A549 treated with RU486 at 1 μM for 4 hours (cell line): ENCODE measurements around the gene AKAP8. TPM values are rescaled to one million over a fixed set of nuclear protein-coding genes. Genes with fewer than 3 reads are reported as not detected.

Experiments
- total RNA-seq: library from RNA; stranded (reverse); fragments of 200-300 nt; extraction: Qiagen RNA extraction; gene quantifications from 5 replicates; pipeline ENCODE4 v1.2.3, GENCODE V29; 2022; ENCODE audit warnings: low read depth

AKAP8 gene
- 16.1 to 18.8 TPM (median 17.4 TPM) in 5 replicates for total RNA-seq

GRCh38 chr19:15379083-15379998 lies at the start of gene AKAP8:
Gene AKAP8, minus strand, starts transcription at chr19:15379787. Its CDS starts 56 bp downstream, at chr19:15379731.

DNA sequence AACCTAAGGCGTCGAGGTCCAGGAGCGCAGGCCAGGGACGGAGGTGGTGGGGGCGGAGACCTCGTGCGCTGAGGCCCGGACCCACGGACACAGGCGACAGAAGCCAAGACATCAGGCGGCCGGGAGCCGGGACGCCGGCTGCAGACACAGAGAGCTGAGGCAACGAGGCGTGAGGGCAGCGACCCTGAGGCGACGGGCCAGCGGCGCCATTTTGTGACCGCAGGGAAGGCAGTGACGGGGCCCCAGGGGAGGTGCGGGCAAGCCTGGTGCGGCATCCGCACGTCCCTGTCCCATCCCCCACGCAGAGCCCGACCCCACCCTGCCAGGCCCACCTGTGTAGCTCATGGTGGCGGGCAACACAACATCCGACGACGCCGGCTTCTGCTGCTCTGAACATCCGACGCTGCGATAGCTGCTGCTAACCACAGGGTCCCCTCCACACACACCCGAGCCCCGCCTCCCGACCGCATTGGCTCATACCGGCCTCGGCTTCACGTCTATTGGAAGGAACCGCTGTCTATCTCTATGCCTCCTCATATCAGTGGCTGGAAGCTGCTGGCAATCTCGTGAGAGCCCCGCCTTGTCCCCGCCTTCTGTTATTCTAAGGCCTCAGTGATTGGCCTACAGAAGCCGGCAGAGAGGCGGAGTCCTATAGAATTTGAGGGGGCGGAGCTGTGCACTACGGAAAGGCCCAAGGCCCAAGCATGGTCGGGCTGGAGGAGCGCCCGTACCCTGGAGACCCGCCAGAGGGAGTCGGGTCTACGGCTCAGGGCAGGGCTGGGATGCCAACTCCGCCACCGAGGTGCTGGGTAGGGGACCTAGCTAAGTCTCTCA lies 39.2 kb upstream of the AKAP8 start, which contains the start of gene AKAP8L:
AKAP8L (minus strand) TSS at position 410 of the 834 bp plus-strand sequence; CDS start at position 345, 65 bp downstream.

DNA sequence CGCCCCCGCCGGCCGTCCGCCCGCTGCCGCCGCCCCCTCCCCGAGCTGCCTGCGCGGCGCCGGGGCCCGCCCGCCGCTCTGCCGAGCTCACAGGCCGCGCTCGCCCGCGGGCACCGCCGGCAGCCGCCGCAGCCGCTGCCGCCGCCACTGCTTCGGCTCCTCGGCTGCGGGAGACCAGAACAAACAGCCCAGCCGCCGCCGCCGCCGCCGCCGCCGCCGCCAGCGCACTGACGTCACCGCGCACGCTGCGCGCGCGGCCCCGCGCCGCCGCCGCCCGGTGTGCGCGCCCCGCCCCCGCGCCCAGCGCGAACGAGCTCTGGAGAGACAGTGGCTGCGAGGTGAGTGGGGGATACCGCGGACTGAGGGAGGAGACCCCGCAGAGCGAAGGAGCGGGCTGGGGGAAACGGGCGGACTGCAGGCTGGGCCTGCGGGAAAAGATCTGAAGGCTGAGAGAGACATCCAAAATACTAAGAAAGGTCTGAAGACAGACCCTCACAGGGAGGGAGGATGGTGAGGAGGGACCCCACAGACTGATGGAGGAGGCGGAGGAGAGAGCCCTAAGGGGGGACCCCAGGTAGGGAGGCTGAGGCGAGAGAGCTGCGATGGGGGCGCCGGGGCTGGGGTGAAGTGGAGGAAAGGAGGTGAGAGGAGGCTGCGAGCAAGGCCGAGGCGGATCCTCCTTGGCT lies 47.1 kb downstream of the AKAP8 start, which contains the start of gene BRD4:
BRD4 (minus strand) TSS at position 229 of the 686 bp plus-strand sequence. CDS start 59,440 bp downstream, outside the sequence.

Other genes starting within 250 kb of the AKAP8 start
- 6.8 to 10.3 TPM (median 8.6 TPM) in 5 replicates for gene NOTCH3, start 178.8 kb downstream of the AKAP8 start, total RNA-seq
- gene EPHX3, start 147.3 kb downstream of the AKAP8 start, total RNA-seq, result 0.07 to 0.14 TPM (median 0.09 TPM) in 3 of 5 replicates, not detected in the others
- 21.7 to 30.5 TPM (median 29.8 TPM) in 5 replicates for gene BRD4, start 47.2 kb downstream of the AKAP8 start, total RNA-seq
- 35.2 to 38.6 TPM (median 36.7 TPM) in 5 replicates for gene AKAP8L, start 39.2 kb upstream of the AKAP8 start, total RNA-seq
- 14.4 to 25.0 TPM (median 20.5 TPM) in 5 replicates for gene WIZ, start 70.2 kb upstream of the AKAP8 start, total RNA-seq
- not detected in 5 replicates for gene RASAL3, start 84.8 kb upstream of the AKAP8 start, total RNA-seq
- gene PGLYRP2, start 99.7 kb upstream of the AKAP8 start, total RNA-seq, result 0.06 TPM in 1 of 5 replicates, not detected in the others
- gene CYP4F22, start 128.7 kb upstream of the AKAP8 start, total RNA-seq, result 0.08 to 0.22 TPM (median 0.12 TPM) in 4 of 5 replicates, not detected in the other
- not detected in 5 replicates for gene CYP4F8, start 235.4 kb upstream of the AKAP8 start, total RNA-seq